ENCODE data around the gene PMEPA1.
"Not testable (repeated sequence)": the region's sequence is repeated elsewhere in the genome, so short reads cannot be mapped to it uniquely, and the experiment has no call there.

PMEPA1 gene

GRCh38 chr20:57648878-57649616 lies 60.8 kb downstream of the PMEPA1 start:
- DNase-seq, result no peak

GRCh38 chr20:57647933-57648785 lies 61.7 kb downstream of the PMEPA1 start:
- no peak for DNase-seq

GRCh38 chr20:57647006-57647932 lies 62.5 kb downstream of the PMEPA1 start:
- DNase-seq, result no peak

GRCh38 chr20:57638895-57639236 lies 70.9 kb downstream of the PMEPA1 start:
- no peak for DNase-seq

- DNase-seq, result no peak
Observed at GRCh38 chr20:57638173-57638894, 71.5 kb downstream of the PMEPA1 start.

- peak in 1 of 5 donors; percentile 58 for DNase-seq
Observed at GRCh38 chr20:57633945-57634491, 75.8 kb downstream of the PMEPA1 start.

GRCh38 chr20:57632286-57632685 lies 77.5 kb downstream of the PMEPA1 start:
- DNase-seq, result no peak

GRCh38 chr20:57630061-57630460 lies 79.8 kb downstream of the PMEPA1 start:
- DNase-seq, result no peak

- DNase-seq, result not testable (repeated sequence)
Observed at GRCh38 chr20:57629491-57629901, 80.3 kb downstream of the PMEPA1 start.

- DNase-seq, result not testable (repeated sequence)
Observed at GRCh38 chr20:57628962-57629308, 80.9 kb downstream of the PMEPA1 start.

GRCh38 chr20:57628047-57628961 lies 81.5 kb downstream of the PMEPA1 start:
- peak in 3 of 5 donors; percentile 43 to 78 (median 54) for DNase-seq

GRCh38 chr20:57627339-57627738 lies 82.5 kb downstream of the PMEPA1 start:
- no peak for DNase-seq

- no peak for DNase-seq
Observed at GRCh38 chr20:57625978-57626377, 83.8 kb downstream of the PMEPA1 start.

GRCh38 chr20:57625181-57625958 lies 84.4 kb downstream of the PMEPA1 start:
- DNase-seq, result no peak

GRCh38 chr20:57624124-57624523 lies 85.7 kb downstream of the PMEPA1 start:
- no peak for DNase-seq

- peak; percentile 43 to 64 (median 60) for DNase-seq
Observed at GRCh38 chr20:57622579-57623381, 87.0 kb downstream of the PMEPA1 start.

GRCh38 chr20:57622201-57622570 lies 87.6 kb downstream of the PMEPA1 start:
- no peak for DNase-seq

GRCh38 chr20:57621421-57622200 lies 88.2 kb downstream of the PMEPA1 start:
- no peak for DNase-seq

Data from T-helper 1 cell (primary cell).